Measurements from ENCODE around the gene ABI3BP. TPM values are rescaled to one million over a fixed set of nuclear protein-coding genes. Genes with fewer than 3 reads are reported as not detected.

ABI3BP gene
- total RNA-seq, 1 donor from 2014 or later, result 91.1 TPM

- DNase-seq (ENCODE audit: extremely low spot score in 2 of 2), result no peak
- intact Hi-C loops (cut with DNase I), result no loop called here
- Histone ChIP-seq H3K27ac (no peak overlapping the region), H3K36me3 (no peaks in the 10 kb centered on the region), H3K4me1 (peaks cover 17% of the 10 kb centered on the region), H3K4me3 (no peak overlapping the region), H3K9me3 (no peaks in the 10 kb centered on the region), H3K27me3 (no peaks in the 10 kb centered on the region)
- TF ChIP-seq POLR2AphosphoS5 (IDR thresholded peaks at IDR 0.05; ENCODE audit: insufficient read depth in 1 of 2, low read depth in 1 of 2) (no peak), POLR2A (IDR thresholded peaks at IDR 0.05) (no peak), CTCF (IDR thresholded peaks at IDR 0.05) (no peak)
Observed at GRCh38 chr3:100759950-100760349, 233.3 kb downstream of the ABI3BP start.

DNA sequence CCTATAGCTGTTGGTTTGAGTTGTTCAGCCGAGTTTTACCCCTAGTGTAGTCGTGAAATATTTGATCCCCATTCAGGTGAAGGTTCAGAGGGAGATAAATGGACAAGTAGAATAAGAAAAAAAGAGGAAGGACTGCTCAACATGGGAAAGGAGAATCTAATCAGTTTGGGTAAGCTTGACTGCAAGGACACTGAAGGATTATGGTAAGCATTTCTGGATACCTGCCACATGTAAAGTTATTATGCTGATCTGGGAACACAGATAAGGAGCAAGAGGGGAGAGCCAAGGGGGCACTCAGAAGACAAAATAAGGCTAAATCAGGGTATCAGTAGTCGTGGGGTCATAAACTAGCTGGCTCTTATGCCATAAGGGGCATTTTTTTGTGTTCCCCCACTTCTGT is 234.1 kb downstream of the ABI3BP start:
- H3K27ac ChIP-seq, result no peak overlapping the region
- H3K9me3 ChIP-seq, result no peaks in the 10 kb centered on the region
- intact Hi-C loops (cut with DNase I), result no loop called here
- no peaks in the 10 kb centered on the region for H3K36me3 ChIP-seq
- H3K4me3 ChIP-seq, result no peak overlapping the region
- H3K27me3 ChIP-seq, result no peaks in the 10 kb centered on the region
- no peak for TF ChIP-seq CTCF (IDR thresholded peaks at IDR 0.05)
- no peak for TF ChIP-seq POLR2AphosphoS5 (IDR thresholded peaks at IDR 0.05; ENCODE audit: insufficient read depth in 1 of 2, low read depth in 1 of 2)
- no peak for TF ChIP-seq POLR2A (IDR thresholded peaks at IDR 0.05)
- no peak for DNase-seq (ENCODE audit: extremely low spot score in 2 of 2)
- H3K4me1 ChIP-seq, result peaks cover 17% of the 10 kb centered on the region

- TF ChIP-seq POLR2A (IDR thresholded peaks at IDR 0.05) (no peak), POLR2AphosphoS5 (IDR thresholded peaks at IDR 0.05; ENCODE audit: insufficient read depth in 1 of 2, low read depth in 1 of 2) (no peak), CTCF (IDR thresholded peaks at IDR 0.05) (no peak)
- Histone ChIP-seq H3K9me3 (no peaks in the 10 kb centered on the region), H3K27me3 (no peaks in the 10 kb centered on the region), H3K36me3 (peaks cover 1 to 22% of the 10 kb centered on the region in 2 donors), H3K4me3 (no peak overlapping the region), H3K4me1 (peaks cover 8% of the 10 kb centered on the region), H3K27ac (no peak overlapping the region)
- intact Hi-C loops (cut with DNase I), result no loop called here
- DNase-seq (ENCODE audit: extremely low spot score in 2 of 2), result no peak
Observed at GRCh38 chr3:100756441-100756840, 236.8 kb downstream of the ABI3BP start.

DNA sequence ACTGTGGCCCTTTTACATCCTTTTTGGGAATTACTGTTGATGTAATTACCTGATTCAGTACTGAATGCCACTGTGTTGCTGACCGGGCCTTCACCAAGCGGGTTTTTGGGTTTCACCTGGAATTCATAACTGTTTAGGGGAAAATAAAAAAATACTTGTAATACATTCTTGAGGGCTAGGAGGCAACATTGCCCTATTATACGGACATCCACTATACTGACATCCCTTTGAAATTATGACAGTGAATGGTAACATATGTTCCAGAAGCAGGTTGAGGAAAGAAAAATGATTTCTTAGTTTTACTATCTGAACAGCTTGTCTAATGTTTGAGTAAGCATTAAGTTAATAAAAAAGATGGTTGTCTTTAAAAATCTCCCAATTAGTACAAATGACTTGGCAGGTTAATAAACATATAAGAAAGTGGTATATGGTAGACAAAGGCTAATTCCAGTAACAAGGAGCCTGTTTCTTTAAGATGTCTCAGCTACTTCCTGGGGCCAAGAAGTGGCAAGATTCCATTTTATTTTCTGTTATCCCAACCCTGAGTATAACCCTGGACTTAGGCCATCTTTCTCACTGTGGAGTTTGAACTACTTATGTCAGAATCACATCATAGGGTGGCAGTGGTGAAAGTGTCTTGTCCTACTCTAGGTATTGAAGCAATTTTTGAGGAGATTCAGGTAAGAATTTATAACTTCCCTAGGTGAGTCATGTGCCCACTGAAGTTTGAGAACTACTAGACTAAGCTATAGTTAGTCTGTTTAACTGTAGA is 238.5 kb downstream of the ABI3BP start:
- Histone ChIP-seq H3K4me3 (no peak overlapping the region), H3K9me3 (no peaks in the 10 kb centered on the region), H3K36me3 (peaks cover 4 to 36% of the 10 kb centered on the region in 2 donors), H3K27me3 (no peaks in the 10 kb centered on the region), H3K4me1 (no peaks in the 10 kb centered on the region), H3K27ac (no peak overlapping the region)
- intact Hi-C loops (cut with DNase I), result no loop called here
- TF ChIP-seq POLR2A (IDR thresholded peaks at IDR 0.05) (no peak), CTCF (IDR thresholded peaks at IDR 0.05) (no peak), POLR2AphosphoS5 (IDR thresholded peaks at IDR 0.05; ENCODE audit: insufficient read depth in 1 of 2, low read depth in 1 of 2) (no peak)
- no peak for DNase-seq (ENCODE audit: extremely low spot score in 2 of 2)

DNA sequence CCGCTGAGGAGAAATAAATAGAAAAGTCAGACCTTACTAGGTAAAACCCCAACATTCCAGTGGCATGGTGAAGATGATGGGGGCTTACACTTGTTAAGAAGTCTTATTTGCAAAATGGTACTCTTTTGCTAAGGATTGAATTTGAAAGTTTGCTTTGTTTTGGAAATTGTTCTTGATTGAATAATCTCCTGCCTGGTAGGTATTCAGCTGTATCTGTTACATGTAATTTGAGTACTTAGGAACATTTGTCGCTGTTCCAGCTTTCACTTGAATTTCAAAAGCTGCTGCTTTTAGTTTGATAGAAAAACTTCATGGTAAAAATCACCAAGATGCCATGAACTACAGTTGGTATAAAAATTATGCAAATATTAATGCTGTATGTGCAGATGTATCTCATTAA is 239.4 kb downstream of the ABI3BP start:
- H3K27ac ChIP-seq, result no peak overlapping the region
- intact Hi-C loops (cut with DNase I), result no loop called here
- H3K27me3 ChIP-seq, result no peaks in the 10 kb centered on the region
- no peak overlapping the region for H3K4me3 ChIP-seq
- DNase-seq (ENCODE audit: extremely low spot score in 2 of 2), result no peak
- TF ChIP-seq CTCF (IDR thresholded peaks at IDR 0.05) (no peak), POLR2AphosphoS5 (IDR thresholded peaks at IDR 0.05; ENCODE audit: insufficient read depth in 1 of 2, low read depth in 1 of 2) (no peak), POLR2A (IDR thresholded peaks at IDR 0.05) (no peak)
- peaks cover 4 to 39% of the 10 kb centered on the region in 2 donors for H3K36me3 ChIP-seq
- H3K4me1 ChIP-seq, result no peaks in the 10 kb centered on the region
- no peaks in the 10 kb centered on the region for H3K9me3 ChIP-seq

Data from vagina (tissue), 2 donors.